GM12864 (cell line): ENCODE data around the gene FAM181B.

ENCODE experiments used
- DNase-seq: peaks from one replicate; pipeline ENCODE4 v3.0.0-alpha.2; 2011; ENCODE audit warnings: low read depth
- H3K4me3 ChIP-seq: 2 replicates; pipeline ENCODE4 v1.5.1; 2011; ENCODE audit warnings: mild to moderate bottlenecking, low read depth, low read length, control low read depth
- CTCF ChIP-seq: IDR thresholded peaks from 2 replicates; pipeline ENCODE4 v1.5.1; 2011; ENCODE audit warnings: low read depth, mild to moderate bottlenecking, moderate library complexity, low read length, control low read depth, inconsistent platforms; ENCODE audit errors: missing control alignments

FAM181B gene

GRCh38 chr11:82734120-82734479 lies 436 bp upstream of the FAM181B start:
- no peak overlapping the region for H3K4me3 ChIP-seq
- DNase-seq, result no peak
- no peak for TF ChIP-seq CTCF

GRCh38 chr11:82732734-82733443 lies 775 bp downstream of the FAM181B start:
- no peak overlapping the region for H3K4me3 ChIP-seq
- DNase-seq, result no peak
- no peak for TF ChIP-seq CTCF

GRCh38 chr11:82732348-82732733 lies 1.3 kb downstream of the FAM181B start:
- no peak for DNase-seq
- H3K4me3 ChIP-seq, result no peak overlapping the region
- TF ChIP-seq CTCF, result no peak

GRCh38 chr11:82731691-82732277 lies 1.9 kb downstream of the FAM181B start:
- no peak for DNase-seq
- no peak for TF ChIP-seq CTCF
- H3K4me3 ChIP-seq, result no peak overlapping the region

- H3K4me3 ChIP-seq, result no peak overlapping the region
- no peak for DNase-seq
- TF ChIP-seq CTCF, result no peak
These were observed 2.9 kb downstream of the FAM181B start for GRCh38 chr11:82730754-82731153.

- H3K4me3 ChIP-seq, result no peak overlapping the region
- no peak for TF ChIP-seq CTCF
- DNase-seq, result no peak
These were observed 3.4 kb downstream of the FAM181B start for GRCh38 chr11:82730286-82730685.

GRCh38 chr11:82724026-82724425 lies 9.6 kb downstream of the FAM181B start:
- no peak for DNase-seq
- no peak overlapping the region for H3K4me3 ChIP-seq
- no peak for TF ChIP-seq CTCF
